GM21619 (cell line): ENCODE data around the gene RIMBP2.

ENCODE experiments used
- ATAC-seq: cut with Tn5 transposase; IDR thresholded peaks from one replicate; pipeline ENCODE4 v1.9.1; 2021; ENCODE audit not compliant: unreplicated experiment

The RIMBP2 gene

GRCh38 chr12:130474599-130475269, 241.4 kb downstream of the RIMBP2 start:
- no peak for ATAC-seq

- ATAC-seq = no peak
Measured at GRCh38 chr12:130473266-130473665, 242.8 kb downstream of the RIMBP2 start.

- ATAC-seq = no peak
Measured at GRCh38 chr12:130470969-130471368, 245.1 kb downstream of the RIMBP2 start.

GRCh38 chr12:130469552-130469951, 246.5 kb downstream of the RIMBP2 start:
- ATAC-seq = no peak

GRCh38 chr12:130468700-130469245, 247.3 kb downstream of the RIMBP2 start:
- no peak for ATAC-seq

GRCh38 chr12:130468186-130468585, 247.9 kb downstream of the RIMBP2 start:
- no peak for ATAC-seq

- ATAC-seq = no peak
Measured at GRCh38 chr12:130465626-130466025, 250.5 kb downstream of the RIMBP2 start.

- ATAC-seq = no peak
Measured at GRCh38 chr12:130465046-130465445, 251.1 kb downstream of the RIMBP2 start.

GRCh38 chr12:130463818-130464670, 252.1 kb downstream of the RIMBP2 start:
- ATAC-seq = no peak

GRCh38 chr12:130463275-130463658, 252.8 kb downstream of the RIMBP2 start:
- no peak for ATAC-seq

GRCh38 chr12:130462558-130463274, 253.4 kb downstream of the RIMBP2 start:
- no peak for ATAC-seq

GRCh38 chr12:130461839-130462557, 254.1 kb downstream of the RIMBP2 start:
- ATAC-seq = no peak

GRCh38 chr12:130461447-130461815, 254.7 kb downstream of the RIMBP2 start:
- no peak for ATAC-seq

GRCh38 chr12:130460611-130461446, 255.3 kb downstream of the RIMBP2 start:
- no peak for ATAC-seq

- no peak for ATAC-seq
Measured at GRCh38 chr12:130459916-130460315, 256.2 kb downstream of the RIMBP2 start.

GRCh38 chr12:130458341-130458740, 257.8 kb downstream of the RIMBP2 start:
- no peak for ATAC-seq

GRCh38 chr12:130457215-130457614, 258.9 kb downstream of the RIMBP2 start:
- ATAC-seq = no peak

- ATAC-seq = no peak
Measured at GRCh38 chr12:130456375-130457199, 259.5 kb downstream of the RIMBP2 start.

- ATAC-seq = no peak
Measured at GRCh38 chr12:130455161-130455560, 260.9 kb downstream of the RIMBP2 start.
